Mucosa of stomach (tissue), 1 donor: ENCODE measurements around the gene ABT1.

ENCODE experiments used
- H3K27me3 ChIP-seq: one replicate; pipeline ENCODE4 v1.7.0; 2013; ENCODE audit warnings: mild to moderate bottlenecking, low read length; ENCODE audit not compliant: control insufficient read depth, insufficient read depth
- H3K36me3 ChIP-seq: one replicate; pipeline ENCODE4 v1.7.0; 2013; ENCODE audit warnings: low read length; ENCODE audit not compliant: control insufficient read depth, insufficient read depth
- H3K4me1 ChIP-seq: one replicate; pipeline ENCODE4 v1.7.0; 2013; ENCODE audit warnings: mild to moderate bottlenecking, low read length; ENCODE audit not compliant: control insufficient read depth, insufficient read depth
- H3K4me3 ChIP-seq: one replicate; pipeline ENCODE4 v1.7.0; 2013; ENCODE audit warnings: low read length
- H3K9ac ChIP-seq: one replicate; pipeline ENCODE4 v1.7.0; 2013; ENCODE audit warnings: mild to moderate bottlenecking, low read length, moderate library complexity
- H3K9me3 ChIP-seq: one replicate; pipeline ENCODE4 v1.7.0; 2013; ENCODE audit warnings: mild to moderate bottlenecking, low read length, moderate library complexity; ENCODE audit not compliant: control insufficient read depth
- donor health status: Pancreatic carcinoma.

ABT1 gene

DNA sequence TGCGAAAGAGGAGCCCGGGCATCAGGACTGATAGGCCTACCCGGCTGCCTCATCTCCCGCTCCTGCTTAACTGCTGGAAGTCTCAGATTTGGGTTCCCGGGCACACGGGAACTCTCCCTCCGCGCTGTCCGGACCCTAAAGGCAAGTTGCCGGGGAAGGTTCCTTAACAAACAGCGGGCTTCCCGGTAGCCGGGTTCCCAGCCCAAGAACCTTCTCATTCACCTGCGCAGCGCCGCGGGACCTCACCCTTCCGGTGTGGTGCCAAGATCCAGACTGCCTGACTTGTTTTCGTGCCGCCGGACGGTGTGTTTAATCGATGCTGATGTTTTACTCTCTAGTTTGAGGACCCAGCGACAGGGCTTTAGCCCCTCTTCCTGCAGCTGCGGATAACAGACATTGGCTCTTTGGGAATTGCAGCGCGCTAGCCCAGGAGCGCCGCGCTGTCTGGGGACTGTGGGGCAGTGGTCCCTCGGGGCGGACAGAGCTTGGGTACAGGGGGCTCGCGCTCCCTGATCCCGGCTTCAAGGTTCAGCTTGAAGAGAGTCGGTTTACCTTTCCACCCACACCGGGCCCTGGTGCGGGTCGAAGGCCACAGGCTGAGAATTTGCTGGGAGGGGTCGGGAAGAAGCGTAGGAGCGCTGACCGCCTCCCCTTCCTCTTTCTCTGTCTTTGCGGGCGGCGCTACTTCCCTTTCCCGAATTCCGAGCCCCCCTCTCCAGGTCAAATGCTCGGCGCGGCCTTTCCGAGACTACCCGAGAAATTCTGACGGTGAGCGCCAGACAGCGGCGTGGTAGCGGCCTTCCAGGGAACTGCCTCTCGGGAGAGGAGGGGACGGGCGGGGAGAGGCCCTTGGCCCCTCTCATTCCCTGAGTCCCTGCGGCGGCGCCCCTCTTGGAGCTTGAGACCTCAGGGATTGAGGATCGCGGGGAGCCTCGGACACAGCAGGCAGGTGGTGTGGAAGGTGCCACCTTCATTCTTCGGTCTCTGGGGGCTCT, 17.2 kb downstream of the ABT1 start:
- no peak overlapping the region for H3K4me3 ChIP-seq
- no peaks in the 10 kb centered on the region for H3K9me3 ChIP-seq
- H3K27me3 ChIP-seq = peaks cover 41% of the 10 kb centered on the region
- H3K36me3 ChIP-seq = no peaks in the 10 kb centered on the region
- peak overlapping the region; percentile 22 for H3K9ac ChIP-seq
- peaks cover 13% of the 10 kb centered on the region for H3K4me1 ChIP-seq

DNA sequence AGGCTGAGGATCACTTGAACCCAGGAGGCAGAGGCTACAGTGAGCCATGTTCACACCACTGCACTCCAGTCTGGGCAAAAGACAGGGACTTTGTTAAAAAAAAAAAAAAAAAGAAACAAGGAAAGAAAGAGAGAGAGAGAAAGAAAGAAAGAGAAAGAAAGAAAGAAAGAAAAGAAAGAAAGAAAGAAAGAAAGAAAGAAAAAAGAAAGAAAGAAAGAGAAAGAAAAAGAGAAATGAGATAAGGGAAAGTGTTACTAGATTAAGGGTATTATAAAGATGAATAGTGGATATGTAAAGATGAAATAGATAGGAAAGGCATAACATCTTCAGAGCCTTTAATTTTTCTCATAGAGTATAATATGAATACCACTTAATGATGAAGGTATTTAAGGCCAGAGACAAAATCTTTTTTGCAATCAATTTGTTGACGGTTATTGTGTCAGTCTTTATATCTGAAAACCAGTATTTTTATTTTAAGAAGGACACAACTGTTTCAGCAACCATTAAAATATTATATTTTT, 26.6 kb downstream of the ABT1 start:
- no peak overlapping the region for H3K4me3 ChIP-seq
- no peaks in the 10 kb centered on the region for H3K4me1 ChIP-seq
- no peaks in the 10 kb centered on the region for H3K36me3 ChIP-seq
- H3K27me3 ChIP-seq = no peaks in the 10 kb centered on the region
- H3K9me3 ChIP-seq = no peaks in the 10 kb centered on the region
- no peak overlapping the region for H3K9ac ChIP-seq

DNA sequence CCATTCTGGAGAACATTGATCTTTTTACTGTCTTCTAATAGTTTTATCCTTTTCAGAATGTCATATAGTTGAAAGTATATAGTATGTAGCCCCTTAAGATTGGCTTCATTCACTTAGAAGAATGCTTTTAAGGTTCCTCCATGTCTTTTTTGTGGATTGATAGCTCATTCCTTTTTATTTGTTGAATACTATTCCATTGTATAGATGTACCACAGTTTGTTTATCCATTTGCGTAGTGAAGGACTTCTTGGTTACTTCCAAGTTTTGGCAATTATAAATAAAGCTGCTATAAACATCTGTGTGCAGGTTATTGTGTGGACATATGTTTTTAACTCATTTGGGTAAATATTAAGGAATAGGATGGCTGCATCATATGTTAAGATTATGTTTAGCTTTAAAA, 27.8 kb downstream of the ABT1 start:
- H3K9ac ChIP-seq = no peak overlapping the region
- H3K36me3 ChIP-seq = no peaks in the 10 kb centered on the region
- no peaks in the 10 kb centered on the region for H3K9me3 ChIP-seq
- no peak overlapping the region for H3K4me3 ChIP-seq
- no peaks in the 10 kb centered on the region for H3K4me1 ChIP-seq
- H3K27me3 ChIP-seq = no peaks in the 10 kb centered on the region

DNA sequence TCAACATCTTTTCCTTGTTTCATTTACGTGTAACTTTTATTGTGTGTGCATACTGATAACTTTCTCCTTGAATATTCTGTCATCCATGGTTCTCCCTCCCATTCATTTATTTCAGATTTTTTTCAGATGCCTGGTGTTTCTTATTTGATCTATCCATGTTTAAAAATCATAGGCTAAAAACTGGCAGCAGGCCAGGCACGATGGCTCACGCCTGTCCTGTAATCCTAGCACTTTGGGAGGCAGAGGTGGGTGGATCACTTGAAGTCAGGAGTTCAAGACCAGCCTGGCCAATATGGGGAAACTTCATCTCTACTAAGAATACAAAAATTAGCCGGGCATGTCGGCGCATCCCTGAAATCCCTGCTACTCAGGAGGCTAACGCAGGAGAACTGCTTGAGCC, 31.1 kb downstream of the ABT1 start:
- H3K4me3 ChIP-seq = no peak overlapping the region
- no peaks in the 10 kb centered on the region for H3K27me3 ChIP-seq
- no peaks in the 10 kb centered on the region for H3K4me1 ChIP-seq
- no peak overlapping the region for H3K9ac ChIP-seq
- no peaks in the 10 kb centered on the region for H3K36me3 ChIP-seq
- H3K9me3 ChIP-seq = no peaks in the 10 kb centered on the region

DNA sequence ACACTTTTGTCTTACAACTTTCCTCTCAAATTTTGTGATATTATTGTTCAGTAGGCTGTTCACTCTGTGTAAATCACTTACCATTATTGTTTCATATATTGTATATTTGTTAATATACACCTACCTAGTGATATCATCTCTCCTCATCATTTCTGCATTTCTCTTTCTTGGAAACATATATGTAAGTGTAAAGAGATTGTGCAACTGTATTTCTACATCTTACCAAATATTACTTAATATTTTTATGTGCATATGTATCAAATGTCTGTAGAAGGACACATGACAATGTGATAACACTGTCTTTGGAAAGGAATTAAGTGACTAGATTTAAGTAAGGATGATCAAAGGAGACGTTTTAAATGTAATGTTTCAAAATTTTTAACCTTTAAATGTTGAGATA, 32.6 kb downstream of the ABT1 start:
- no peaks in the 10 kb centered on the region for H3K27me3 ChIP-seq
- H3K36me3 ChIP-seq = no peaks in the 10 kb centered on the region
- no peak overlapping the region for H3K9ac ChIP-seq
- no peaks in the 10 kb centered on the region for H3K4me1 ChIP-seq
- H3K4me3 ChIP-seq = no peak overlapping the region
- no peaks in the 10 kb centered on the region for H3K9me3 ChIP-seq

DNA sequence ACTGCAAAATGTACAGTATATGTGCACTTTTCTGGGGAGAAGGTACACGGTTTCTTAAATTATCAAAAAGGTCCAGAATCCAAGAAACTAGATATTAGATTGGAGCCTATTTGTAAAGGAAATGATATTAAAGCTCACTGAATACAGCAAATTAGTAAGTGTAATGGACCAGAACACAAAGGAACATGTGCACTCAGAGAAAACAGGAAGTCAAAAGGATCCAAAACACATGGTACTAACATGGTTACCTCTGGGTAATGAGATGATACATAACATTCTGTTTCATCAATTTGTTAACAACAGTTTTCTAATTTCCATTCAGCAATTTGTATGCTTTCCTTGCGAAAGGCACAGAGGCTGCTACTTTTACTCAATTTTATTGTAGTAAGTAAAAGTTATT, 44.1 kb downstream of the ABT1 start:
- no peak overlapping the region for H3K4me3 ChIP-seq
- no peaks in the 10 kb centered on the region for H3K9me3 ChIP-seq
- H3K9ac ChIP-seq = no peak overlapping the region
- no peaks in the 10 kb centered on the region for H3K27me3 ChIP-seq
- no peaks in the 10 kb centered on the region for H3K4me1 ChIP-seq
- peaks cover 6% of the 10 kb centered on the region for H3K36me3 ChIP-seq

DNA sequence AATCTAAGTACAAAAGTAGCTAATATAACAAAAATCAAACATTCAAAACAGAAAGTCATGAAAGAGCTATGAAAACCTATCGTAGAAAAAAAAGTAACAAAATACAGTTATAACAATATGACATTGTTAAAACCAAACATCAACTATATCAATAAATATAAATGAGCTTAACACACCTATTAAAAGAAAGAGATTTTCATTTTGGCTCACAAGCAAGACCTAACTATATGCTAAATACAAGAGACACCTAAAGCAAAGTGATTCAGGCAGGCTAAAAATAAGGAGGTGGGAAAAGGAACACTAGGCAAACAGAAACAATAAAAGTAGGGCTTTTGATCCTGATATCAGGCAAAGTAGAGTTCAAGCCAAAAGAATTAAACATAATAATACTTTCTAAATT, 49.3 kb downstream of the ABT1 start:
- Histone ChIP-seq H3K36me3 (no peaks in the 10 kb centered on the region), H3K4me3 (no peak overlapping the region), H3K27me3 (no peaks in the 10 kb centered on the region), H3K9ac (no peak overlapping the region), H3K9me3 (no peaks in the 10 kb centered on the region), H3K4me1 (no peaks in the 10 kb centered on the region)
